ENCODE data around the gene POLR2L. TPM values are rescaled to one million over a fixed set of nuclear protein-coding genes. Genes with fewer than 3 reads are reported as not detected.
A peak's percentile ranks its signal among the peaks of the same experiment; 100 is the strongest.

The POLR2L gene
- total and polyA plus RNA-seq, 2 of the 13 experiments (the other 11 are each of a cell fraction or from before 2014, with no cell fraction given) = 104 to 114 TPM

DNA sequence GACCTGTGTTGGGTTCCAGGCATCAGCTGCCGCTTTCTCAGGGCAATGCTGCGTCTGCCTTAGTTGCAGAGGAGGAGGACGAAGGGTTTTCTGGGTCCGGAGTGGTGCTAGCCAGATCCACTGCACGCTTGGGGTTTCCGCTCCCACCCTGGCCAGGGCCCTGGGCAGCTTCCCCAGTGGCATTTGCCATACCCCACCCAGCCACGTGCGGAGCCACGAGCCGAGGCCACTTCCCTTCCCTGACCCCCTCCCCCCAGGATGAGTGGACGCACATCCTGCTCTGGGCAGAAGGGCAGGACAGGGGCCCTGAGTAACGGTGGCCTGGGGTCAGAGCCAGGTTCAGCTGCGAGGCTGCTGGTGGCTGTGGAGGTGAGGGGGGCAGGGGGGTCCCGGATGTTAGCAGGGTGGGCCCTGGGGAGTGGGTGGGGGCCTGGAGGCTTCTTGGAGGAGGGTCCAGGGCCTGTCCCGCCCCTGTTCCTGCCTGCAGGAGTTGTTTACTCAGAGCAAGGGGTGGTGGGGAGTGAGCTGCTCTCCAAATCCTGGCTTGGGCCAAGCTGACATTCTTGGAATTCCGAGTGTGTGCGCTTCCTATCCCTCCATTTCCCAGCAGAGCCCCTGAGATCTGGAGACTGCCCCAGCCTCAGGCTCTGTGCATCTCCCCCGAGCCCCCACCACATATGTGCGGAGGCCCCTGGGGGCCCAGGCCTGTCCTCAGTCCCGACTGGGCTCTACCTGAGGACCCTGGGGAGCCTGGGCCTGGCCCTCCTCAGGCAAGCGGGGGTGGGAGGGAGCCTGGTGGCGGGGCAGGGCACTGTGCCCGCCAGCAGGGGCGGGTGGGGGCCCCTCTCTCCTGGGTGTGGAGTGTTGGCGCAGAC is 1.7 kb upstream of the POLR2L start (continued):
- TF ChIP-seq, protein P1, sequence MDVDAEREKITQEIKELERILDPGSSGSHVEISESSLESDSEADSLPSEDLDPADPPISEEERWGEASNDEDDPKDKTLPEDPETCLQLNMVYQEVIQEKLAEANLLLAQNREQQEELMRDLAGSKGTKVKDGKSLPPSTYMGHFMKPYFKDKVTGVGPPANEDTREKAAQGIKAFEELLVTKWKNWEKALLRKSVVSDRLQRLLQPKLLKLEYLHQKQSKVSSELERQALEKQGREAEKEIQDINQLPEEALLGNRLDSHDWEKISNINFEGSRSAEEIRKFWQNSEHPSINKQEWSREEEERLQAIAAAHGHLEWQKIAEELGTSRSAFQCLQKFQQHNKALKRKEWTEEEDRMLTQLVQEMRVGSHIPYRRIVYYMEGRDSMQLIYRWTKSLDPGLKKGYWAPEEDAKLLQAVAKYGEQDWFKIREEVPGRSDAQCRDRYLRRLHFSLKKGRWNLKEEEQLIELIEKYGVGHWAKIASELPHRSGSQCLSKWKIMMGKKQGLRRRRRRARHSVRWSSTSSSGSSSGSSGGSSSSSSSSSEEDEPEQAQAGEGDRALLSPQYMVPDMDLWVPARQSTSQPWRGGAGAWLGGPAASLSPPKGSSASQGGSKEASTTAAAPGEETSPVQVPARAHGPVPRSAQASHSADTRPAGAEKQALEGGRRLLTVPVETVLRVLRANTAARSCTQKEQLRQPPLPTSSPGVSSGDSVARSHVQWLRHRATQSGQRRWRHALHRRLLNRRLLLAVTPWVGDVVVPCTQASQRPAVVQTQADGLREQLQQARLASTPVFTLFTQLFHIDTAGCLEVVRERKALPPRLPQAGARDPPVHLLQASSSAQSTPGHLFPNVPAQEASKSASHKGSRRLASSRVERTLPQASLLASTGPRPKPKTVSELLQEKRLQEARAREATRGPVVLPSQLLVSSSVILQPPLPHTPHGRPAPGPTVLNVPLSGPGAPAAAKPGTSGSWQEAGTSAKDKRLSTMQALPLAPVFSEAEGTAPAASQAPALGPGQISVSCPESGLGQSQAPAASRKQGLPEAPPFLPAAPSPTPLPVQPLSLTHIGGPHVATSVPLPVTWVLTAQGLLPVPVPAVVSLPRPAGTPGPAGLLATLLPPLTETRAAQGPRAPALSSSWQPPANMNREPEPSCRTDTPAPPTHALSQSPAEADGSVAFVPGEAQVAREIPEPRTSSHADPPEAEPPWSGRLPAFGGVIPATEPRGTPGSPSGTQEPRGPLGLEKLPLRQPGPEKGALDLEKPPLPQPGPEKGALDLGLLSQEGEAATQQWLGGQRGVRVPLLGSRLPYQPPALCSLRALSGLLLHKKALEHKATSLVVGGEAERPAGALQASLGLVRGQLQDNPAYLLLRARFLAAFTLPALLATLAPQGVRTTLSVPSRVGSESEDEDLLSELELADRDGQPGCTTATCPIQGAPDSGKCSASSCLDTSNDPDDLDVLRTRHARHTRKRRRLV (CRISPR knock-in tag; IDR thresholded peaks at IDR 0.05) = no peak
- no peak for TF ChIP-seq ZNF768 (CRISPR knock-in tag; IDR thresholded peaks at IDR 0.05)
- peak; percentile 57; the same call in 1 of the 2 replicates for TF ChIP-seq ZMYM3 (CRISPR knock-in tag; IDR thresholded peaks at IDR 0.05)
- TF ChIP-seq ZNF598 (CRISPR knock-in tag; IDR thresholded peaks at IDR 0.05; ENCODE audit: borderline replicate concordance) = no peak
- TF ChIP-seq ETV5 (CRISPR knock-in tag; IDR thresholded peaks at IDR 0.05; ENCODE audit: borderline replicate concordance) = peak; percentile 91
- TF ChIP-seq REPIN1 (CRISPR knock-in tag; IDR thresholded peaks at IDR 0.05; ENCODE audit: borderline replicate concordance, low read depth) = 0 out of 2 replicates have a peak, but pooled peaks have one; percentile 17
- TF ChIP-seq, protein P2, sequence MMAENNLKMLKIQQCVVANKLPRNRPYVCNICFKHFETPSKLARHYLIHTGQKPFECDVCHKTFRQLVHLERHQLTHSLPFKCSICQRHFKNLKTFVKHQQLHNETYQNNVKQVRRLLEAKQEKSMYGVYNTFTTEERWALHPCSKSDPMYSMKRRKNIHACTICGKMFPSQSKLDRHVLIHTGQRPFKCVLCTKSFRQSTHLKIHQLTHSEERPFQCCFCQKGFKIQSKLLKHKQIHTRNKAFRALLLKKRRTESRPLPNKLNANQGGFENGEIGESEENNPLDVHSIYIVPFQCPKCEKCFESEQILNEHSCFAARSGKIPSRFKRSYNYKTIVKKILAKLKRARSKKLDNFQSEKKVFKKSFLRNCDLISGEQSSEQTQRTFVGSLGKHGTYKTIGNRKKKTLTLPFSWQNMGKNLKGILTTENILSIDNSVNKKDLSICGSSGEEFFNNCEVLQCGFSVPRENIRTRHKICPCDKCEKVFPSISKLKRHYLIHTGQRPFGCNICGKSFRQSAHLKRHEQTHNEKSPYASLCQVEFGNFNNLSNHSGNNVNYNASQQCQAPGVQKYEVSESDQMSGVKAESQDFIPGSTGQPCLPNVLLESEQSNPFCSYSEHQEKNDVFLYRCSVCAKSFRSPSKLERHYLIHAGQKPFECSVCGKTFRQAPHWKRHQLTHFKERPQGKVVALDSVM (CRISPR knock-in tag; IDR thresholded peaks at IDR 0.05) = peak; percentile 16; the same call in 1 of the 2 replicates
- TF ChIP-seq TAF15 (IDR thresholded peaks at IDR 0.05; ENCODE audit: low read depth, low read length, poor library complexity, severe bottlenecking) = no peak
- TF ChIP-seq, protein P3, sequence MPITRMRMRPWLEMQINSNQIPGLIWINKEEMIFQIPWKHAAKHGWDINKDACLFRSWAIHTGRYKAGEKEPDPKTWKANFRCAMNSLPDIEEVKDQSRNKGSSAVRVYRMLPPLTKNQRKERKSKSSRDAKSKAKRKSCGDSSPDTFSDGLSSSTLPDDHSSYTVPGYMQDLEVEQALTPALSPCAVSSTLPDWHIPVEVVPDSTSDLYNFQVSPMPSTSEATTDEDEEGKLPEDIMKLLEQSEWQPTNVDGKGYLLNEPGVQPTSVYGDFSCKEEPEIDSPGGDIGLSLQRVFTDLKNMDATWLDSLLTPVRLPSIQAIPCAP (CRISPR knock-in tag; IDR thresholded peaks at IDR 0.05; ENCODE audit: low read depth) = no peak
- TF ChIP-seq YEATS2 (CRISPR knock-in tag; IDR thresholded peaks at IDR 0.05; ENCODE audit: borderline replicate concordance) = peak; percentile 74; the same call in 1 of the 2 replicates
- peak; percentile 97 for TF ChIP-seq ZBTB7A (CRISPR knock-in tag; IDR thresholded peaks at IDR 0.05)
- TF ChIP-seq ZNF605 (CRISPR knock-in tag; IDR thresholded peaks at IDR 0.05) = peak; percentile 56
- peak; percentile 67; the same call in 1 of the 2 replicates for TF ChIP-seq HNRNPL (IDR thresholded peaks at IDR 0.05; ENCODE audit: low read depth, low read length)
- TF ChIP-seq, protein P4, sequence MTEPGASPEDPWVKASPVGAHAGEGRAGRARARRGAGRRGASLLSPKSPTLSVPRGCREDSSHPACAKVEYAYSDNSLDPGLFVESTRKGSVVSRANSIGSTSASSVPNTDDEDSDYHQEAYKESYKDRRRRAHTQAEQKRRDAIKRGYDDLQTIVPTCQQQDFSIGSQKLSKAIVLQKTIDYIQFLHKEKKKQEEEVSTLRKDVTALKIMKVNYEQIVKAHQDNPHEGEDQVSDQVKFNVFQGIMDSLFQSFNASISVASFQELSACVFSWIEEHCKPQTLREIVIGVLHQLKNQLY (CRISPR knock-in tag; IDR thresholded peaks at IDR 0.05) = peak; percentile 77
- 0 out of 2 replicates have a peak, but pooled peaks have one; percentile 37 for TF ChIP-seq ZNF160 (CRISPR knock-in tag; IDR thresholded peaks at IDR 0.05)
- no peak for TF ChIP-seq GZF1 (CRISPR knock-in tag; IDR thresholded peaks at IDR 0.05)
- TF ChIP-seq, protein P5, sequence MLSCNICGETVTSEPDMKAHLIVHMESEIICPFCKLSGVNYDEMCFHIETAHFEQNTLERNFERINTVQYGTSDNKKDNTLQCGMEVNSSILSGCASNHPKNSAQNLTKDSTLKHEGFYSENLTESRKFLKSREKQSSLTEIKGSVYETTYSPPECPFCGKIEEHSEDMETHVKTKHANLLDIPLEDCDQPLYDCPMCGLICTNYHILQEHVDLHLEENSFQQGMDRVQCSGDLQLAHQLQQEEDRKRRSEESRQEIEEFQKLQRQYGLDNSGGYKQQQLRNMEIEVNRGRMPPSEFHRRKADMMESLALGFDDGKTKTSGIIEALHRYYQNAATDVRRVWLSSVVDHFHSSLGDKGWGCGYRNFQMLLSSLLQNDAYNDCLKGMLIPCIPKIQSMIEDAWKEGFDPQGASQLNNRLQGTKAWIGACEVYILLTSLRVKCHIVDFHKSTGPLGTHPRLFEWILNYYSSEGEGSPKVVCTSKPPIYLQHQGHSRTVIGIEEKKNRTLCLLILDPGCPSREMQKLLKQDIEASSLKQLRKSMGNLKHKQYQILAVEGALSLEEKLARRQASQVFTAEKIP (CRISPR knock-in tag; IDR thresholded peaks at IDR 0.05; ENCODE audit: borderline replicate concordance) = no peak
